LoVo (cell line): ENCODE results near the gene RGS3.
"Not testable (repeated sequence)": the region's sequence is repeated elsewhere in the genome, so short reads cannot be mapped to it uniquely, and the experiment has no call there.

ENCODE experiments used
- DNase-seq: peaks from one replicate; pipeline ENCODE4 v3.0.0-alpha.2; 2016; ENCODE audit warnings: low spot score

RGS3 gene

GRCh38 chr9:113635586-113635985 is 172.1 kb downstream of the RGS3 start:
- no peak for DNase-seq

GRCh38 chr9:113636165-113636564 is 172.6 kb downstream of the RGS3 start:
- no peak for DNase-seq

GRCh38 chr9:113636693-113637092 is 173.2 kb downstream of the RGS3 start:
- no peak for DNase-seq

GRCh38 chr9:113638490-113638889 is 175.0 kb downstream of the RGS3 start:
- DNase-seq = no peak

DNA sequence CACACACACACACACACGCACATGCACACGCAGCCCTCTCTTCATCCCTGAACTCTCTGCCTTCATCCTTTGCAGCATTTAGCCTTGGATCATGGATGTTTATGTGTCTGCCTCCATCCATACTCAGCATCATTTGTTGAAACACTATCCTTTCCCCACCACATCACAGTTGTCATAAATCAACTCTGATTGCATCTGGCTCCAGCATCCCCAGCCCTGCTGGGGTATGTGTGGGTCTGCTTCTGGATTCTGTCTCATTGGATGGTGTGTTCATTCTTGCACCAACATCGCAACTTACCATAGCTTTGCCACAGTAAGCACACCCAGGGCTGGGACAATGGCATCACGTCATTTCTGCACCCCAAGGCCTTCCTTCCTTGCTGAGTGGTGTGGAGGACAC is 175.4 kb downstream of the RGS3 start:
- no peak for DNase-seq

DNA sequence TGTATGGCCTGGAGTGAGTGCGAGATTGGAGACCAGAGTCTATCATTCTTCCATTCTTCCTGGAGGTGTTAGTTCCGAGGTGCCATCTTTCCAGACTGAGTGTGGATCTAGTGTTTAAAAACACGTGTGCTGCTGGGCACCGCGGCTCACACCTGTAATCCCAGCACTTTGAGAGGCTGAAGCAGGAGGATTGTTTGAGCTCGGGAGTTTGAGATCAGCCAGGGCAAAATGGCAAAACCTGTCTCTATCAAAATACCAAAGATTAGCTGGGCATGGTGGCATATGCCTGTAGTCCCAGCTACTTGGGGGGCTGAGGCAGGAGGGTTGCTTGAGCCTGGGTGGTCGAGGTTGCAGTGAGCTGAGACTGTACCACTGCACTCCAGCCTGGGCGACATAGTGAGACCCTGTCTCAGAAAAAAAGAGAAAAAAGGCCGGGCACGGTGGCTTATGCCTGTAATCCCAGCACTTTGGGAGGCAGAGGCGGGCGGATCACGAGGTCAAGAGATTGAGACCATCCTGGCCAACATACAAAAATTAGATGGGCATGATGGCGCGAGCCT is 176.0 kb downstream of the RGS3 start:
- DNase-seq = not testable (repeated sequence)

GRCh38 chr9:113640418-113640817 is 176.9 kb downstream of the RGS3 start:
- no peak for DNase-seq

DNA sequence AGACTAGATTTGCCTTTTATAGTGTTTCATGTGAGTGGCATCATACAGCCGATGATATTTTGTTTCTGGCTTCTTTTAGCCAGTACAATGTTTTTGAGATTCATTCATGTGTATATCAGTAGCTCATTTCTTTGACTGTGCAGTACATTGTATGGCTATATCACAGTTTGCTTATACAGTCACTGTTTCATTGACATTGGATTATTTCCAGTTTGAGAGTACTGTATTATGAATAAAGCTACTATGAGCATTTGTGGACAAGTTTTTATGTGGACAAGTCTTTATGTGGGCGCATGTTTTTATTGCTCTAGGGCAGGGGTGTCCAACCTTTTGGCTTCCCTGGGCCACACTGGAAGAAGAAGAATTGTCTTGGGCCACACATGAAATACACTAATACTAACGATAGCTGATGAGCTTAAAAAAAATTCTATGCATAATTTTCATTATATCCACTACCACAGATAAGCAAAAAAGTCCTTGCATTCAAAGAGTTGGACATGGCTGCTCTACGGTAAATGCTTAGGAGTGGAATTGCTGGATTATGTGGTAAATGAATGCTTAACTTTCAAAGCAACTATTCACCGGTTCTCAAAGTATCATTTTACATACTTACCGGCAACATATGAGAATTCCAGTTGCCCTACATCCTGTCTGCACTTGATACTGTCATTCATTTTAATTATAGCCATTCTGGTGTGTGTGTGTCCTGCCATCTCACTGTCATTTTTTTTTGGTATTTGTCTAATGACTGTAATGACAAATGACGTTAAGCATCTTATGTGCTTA is 177.8 kb downstream of the RGS3 start:
- DNase-seq = no peak

GRCh38 chr9:113644321-113644720 is 180.8 kb downstream of the RGS3 start:
- no peak for DNase-seq

GRCh38 chr9:113645227-113645977 is 181.9 kb downstream of the RGS3 start:
- no peak for DNase-seq

DNA sequence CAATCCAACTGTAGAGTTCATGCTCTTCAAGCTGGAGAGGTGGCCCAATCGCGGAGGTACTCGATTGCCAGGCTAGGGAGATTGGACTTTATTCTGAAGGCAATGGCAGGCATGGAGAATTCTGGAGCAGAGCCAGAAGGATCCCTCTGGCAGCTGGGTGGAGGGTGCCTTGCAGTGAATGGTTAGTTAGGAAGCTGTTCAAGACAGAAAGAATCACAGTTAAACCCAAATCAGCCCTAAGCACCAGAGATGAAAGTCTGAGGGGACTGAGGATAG is 182.4 kb downstream of the RGS3 start:
- DNase-seq = no peak

- DNase-seq = no peak
Observed at GRCh38 chr9:113646491-113646890, 183.0 kb downstream of the RGS3 start.
